HG03064 (cell line): Measurements from ENCODE around the gene MTHFR.

Experiments used
- ATAC-seq: cut with Tn5 transposase; IDR thresholded peaks from one replicate; pipeline ENCODE4 v1.9.1; 2021; ENCODE audit warnings: low read depth; ENCODE audit not compliant: unreplicated experiment

The MTHFR gene

DNA sequence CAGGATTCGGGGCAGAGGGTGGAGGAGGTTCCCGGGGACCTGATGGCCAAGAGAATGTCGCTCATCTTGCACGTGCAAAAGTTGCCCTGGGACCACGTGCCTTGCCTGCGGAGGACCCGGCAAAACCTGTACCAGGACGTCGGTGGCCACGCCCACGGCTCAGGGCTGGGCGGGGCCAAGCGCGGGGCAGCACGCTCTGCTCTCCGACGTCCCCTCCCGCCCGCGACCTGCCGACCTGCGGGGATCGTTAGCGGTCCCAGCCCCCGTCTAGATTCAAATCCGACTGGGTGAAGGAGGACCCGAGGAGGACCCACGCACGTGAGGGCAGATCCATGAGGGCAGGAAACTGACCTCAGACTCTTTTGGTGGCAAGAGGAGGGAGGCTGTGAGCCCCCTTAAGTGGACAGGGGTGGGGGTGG lies 43.8 kb downstream of the MTHFR start, which contains the start of gene C1orf167:
TSS of gene C1orf167 (plus strand) at position 206 of the 419 bp plus-strand sequence. CDS start 2,208 bp downstream, outside the sequence.
- no peak for ATAC-seq

GRCh38 chr1:11761285-11761684 lies 44.5 kb downstream of the MTHFR start:
- ATAC-seq = no peak

- no peak for ATAC-seq
Measured at GRCh38 chr1:11759791-11760190, 46.0 kb downstream of the MTHFR start.

- no peak for ATAC-seq
Measured at GRCh38 chr1:11757047-11757446, 48.7 kb downstream of the MTHFR start.

DNA sequence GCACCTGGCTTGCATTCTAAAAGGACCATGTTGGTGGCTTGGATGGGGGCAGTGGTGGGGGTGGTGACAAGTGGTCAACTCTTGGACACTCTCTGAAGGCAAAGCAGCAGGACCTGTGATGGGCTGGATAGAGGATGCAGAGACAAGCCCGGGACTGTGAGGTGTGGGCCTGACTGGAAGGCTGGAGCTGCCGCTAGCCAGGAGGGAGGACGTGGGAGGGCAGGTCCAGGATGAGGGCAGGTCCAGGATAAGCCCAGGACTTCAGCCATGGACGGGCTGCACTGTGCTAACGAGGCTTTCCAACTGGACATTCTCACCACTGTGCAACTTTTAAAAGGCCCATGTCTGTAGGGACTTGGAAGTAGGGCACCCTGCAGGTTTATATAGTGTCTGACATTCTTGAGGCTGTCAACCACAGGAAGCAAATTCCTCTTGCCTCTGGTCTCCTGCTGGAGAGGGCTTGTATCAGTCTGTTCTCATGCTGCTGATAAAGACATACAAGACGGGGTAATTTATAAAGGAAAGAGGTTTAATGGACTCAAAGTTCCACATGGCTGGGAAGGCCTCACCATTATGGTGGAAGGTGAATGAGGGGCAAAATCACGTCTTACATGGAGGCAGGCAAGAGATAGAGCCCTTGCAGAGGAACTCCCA lies 52.1 kb downstream of the MTHFR start:
- ATAC-seq = no peak

GRCh38 chr1:11752359-11753088 lies 53.2 kb downstream of the MTHFR start:
- ATAC-seq = no peak

DNA sequence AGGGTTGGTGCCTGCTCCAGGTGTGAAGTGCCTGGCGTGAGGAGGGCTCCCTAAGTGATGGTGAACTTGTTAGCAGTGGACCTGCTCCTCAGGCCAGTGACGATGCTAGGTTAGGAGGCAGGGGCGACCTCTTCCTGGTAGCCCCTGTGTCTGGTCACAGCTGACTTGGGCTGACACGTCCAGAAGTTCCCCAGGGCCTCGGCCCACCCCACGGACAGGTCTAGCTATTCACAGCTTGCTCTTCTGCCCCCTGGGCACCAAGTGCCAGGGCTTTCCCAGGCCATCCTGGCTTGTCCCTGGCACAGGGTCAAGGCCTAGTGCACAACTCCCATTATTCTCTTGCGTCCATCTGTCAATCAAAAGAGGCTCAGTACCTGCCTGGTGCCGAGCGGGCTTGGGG lies 54.7 kb downstream of the MTHFR start:
- ATAC-seq = no peak

DNA sequence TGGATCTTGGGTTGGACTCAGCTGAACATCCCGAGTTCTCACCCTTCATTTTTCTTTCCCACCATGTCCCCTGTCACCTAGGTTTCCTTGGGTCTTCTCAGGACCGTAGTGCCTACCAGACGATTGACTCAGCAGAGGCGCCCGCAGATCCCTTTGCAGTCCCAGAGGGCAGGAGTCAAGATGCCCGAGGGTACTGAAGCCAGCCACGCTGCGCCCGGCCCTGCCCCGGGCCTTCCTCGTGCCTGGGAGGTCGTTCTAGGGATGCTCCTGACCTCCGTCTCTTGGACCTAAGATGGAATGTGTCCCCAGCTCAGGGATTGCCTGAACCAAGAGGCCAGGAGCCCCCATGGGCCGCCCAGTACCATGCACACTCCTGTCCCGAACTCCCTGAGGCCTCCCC lies 55.8 kb downstream of the MTHFR start:
- ATAC-seq = no peak

GRCh38 chr1:11749203-11749689 lies 56.5 kb downstream of the MTHFR start:
- ATAC-seq = no peak

DNA sequence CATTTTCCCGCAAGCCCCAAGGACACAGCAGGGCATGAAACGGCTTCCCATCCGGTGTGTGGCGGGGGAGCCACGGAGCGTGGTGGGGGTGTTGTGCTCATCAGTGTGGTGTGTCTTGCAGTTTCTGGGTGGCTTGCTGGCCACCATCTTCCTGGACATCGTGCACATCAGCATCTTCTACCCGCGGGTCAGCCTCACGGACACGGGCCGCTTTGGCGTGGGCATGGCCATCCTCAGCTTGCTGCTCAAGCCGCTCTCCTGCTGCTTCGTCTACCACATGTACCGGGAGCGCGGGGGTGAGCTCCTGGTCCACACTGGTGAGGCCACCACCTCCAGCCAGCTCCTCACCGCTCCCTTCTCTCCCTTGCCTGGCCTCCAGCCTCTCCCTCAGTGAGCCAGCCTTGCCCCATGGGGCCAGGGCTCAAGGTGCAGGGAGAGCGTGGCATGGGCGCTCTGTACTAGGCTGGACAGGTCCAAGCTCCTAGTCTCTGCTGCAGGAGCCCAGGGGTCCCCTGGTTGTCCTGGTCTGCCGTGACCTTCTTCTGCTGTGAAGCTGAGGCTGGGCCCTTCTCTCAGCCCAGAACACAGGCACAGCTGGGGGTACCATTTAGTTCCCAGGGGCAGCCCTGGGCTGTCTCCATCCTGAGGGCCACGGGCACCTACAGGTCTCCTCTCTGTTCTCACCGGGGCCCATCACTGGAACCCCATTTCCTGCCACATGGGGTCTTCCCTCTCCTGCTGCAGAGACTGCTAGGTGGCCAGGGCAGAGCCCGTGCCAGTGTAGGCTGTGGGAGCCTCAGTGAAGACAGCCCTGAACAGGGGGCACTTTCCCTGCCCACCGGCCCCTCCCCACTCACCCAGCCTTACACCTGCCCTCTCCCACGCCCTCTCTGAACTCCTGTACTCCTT lies 57.2 kb downstream of the MTHFR start:
- no peak for ATAC-seq

- ATAC-seq = no peak
Measured at GRCh38 chr1:11746795-11747487, 58.8 kb downstream of the MTHFR start.

GRCh38 chr1:11746092-11746491 lies 59.7 kb downstream of the MTHFR start:
- ATAC-seq = no peak

GRCh38 chr1:11744287-11744686 lies 61.5 kb downstream of the MTHFR start:
- no peak for ATAC-seq

GRCh38 chr1:11741919-11742558 lies 63.7 kb downstream of the MTHFR start:
- no peak for ATAC-seq

GRCh38 chr1:11741482-11741881 lies 64.3 kb downstream of the MTHFR start:
- ATAC-seq = no peak

DNA sequence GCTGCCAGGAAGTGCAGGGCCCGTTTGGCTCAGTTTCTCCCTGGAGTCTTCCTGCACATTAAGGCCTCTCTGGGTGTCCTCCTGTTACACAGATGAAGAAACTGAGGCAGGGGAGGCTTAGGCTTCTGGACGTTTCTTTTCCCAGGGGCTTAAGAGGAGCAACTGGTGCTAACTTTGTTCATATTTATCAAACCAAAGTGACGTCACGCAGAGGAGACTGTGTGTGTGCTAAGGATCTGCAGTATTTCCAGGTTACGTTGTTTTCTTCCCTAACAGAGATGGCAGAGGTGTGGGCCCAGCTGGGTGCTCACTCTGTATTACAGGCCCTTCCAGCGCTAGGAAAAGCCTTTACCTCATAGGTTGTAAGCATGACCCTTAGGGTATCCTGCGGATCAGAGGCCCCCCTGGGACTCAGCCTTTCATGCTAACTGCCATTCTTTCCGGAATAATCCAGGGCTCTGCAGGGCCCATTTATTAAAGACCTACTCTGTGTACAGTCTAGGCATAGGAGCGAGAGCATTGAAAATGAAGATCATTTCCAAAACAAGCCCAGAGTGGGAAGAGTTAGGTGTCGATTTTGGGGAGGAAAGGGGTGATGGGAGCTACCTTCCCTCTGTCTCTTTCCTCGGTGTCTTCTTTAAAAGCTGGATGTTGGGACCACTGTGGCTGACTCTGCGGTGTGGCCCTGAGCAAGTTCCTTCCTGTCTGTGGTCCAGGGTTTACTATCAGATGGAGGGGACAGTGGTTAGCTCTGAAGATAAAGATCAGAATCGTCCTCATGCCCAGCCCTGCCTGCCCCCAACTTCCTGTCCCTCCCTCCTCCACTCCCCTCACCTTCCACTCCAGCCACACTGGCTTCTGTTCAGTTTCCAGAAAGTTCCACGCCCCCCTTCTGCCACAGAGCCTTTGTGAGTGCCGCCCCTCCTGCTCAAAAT lies 65.2 kb downstream of the MTHFR start:
- ATAC-seq = no peak

DNA sequence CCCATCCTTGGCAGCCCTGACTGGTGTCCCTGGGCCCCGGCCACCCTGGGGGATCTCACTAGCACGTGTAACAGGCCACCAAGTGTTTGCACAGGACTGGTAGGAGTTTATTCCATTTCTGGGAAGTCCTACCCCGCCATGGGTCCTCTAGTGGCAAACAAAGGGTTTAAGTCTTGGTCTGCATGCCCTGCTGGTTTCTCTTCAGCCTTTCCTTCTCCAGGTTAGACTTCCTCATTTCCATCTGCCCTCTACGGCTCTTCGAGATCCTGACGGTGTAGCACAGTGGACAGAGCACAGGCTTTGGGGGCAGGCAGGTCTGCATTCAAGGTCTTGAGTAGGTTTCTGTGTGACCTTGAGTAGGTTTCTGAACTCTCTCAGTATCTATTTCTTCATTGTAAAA lies 67.0 kb downstream of the MTHFR start:
- ATAC-seq = no peak

- ATAC-seq = no peak
Measured at GRCh38 chr1:11738096-11738495, 67.7 kb downstream of the MTHFR start.
